ENCODE measurements around the gene CYP4A11. TPM values are rescaled to one million over a fixed set of nuclear protein-coding genes. Genes with fewer than 3 reads are reported as not detected.
"Not testable (repeated sequence)": the region's sequence is repeated elsewhere in the genome, so short reads cannot be mapped to it uniquely, and the experiment has no call there.

The CYP4A11 gene
- total and polyA plus RNA-seq, 2 donors (not counting 3 experiments of a cell fraction or from before 2014, with no cell fraction given): not detected

DNA sequence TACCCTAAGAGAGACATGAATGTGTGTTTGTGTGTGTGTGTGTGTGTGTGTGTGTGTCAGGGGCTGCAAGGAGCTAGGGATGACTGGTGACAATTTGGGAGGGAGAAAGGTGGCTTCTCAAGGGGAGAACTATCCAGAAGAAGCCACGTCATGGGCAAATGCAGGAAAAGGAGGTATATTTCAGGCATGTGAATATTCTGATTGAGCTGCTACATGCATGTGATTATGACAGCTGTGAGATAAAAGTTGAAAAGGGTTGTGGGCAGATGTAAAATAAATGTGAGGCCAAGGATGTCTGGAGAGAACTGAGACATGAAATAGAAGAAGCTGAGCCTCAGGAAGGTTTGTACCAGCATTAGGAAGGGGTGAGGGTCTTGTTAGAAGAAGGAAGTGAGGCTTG, 4.5 kb downstream of the CYP4A11 start:
- Histone ChIP-seq H3K4me1 (ENCODE audit: control insufficient read depth, extremely low read depth, insufficient read depth, low read length) (no peaks in the 10 kb centered on the region), H3K27ac (ENCODE audit: insufficient read depth, low read depth, low read length) (no peak overlapping the region), H4K20me1 (replicated peaks; ENCODE audit: control insufficient read depth, extremely low read depth, insufficient read depth, low read length) (no peaks in the 10 kb centered on the region), H3K4me2 (ENCODE audit: insufficient read depth, low read length) (no peak overlapping the region), H2AFZ (ENCODE audit: low read depth, low read length) (no peak overlapping the region), H3K9ac (replicated peaks; ENCODE audit: extremely low read depth, insufficient read depth, low read length) (no peak overlapping the region), H3K9me3 (replicated peaks; ENCODE audit: control insufficient read depth, insufficient read depth, low read length) (no peaks in the 10 kb centered on the region), H3K36me3 (ENCODE audit: control insufficient read depth in 2 of 2, extremely low read depth in 1 of 2, insufficient read depth in 2 of 2, low read length in 2 of 2) (no peaks in the 10 kb centered on the region), H3K27me3 (ENCODE audit: control insufficient read depth in 2 of 2, insufficient read depth in 2 of 2, low read length in 2 of 2) (no peaks in the 10 kb centered on the region), H3K4me3 (replicated peaks in 1 of 3; ENCODE audit: insufficient read depth in 1 of 3, low read depth in 1 of 3, low read length in 3 of 3) (no peak overlapping the region), H3K79me2 (ENCODE audit: control insufficient read depth, insufficient read depth, low read length) (no peaks in the 10 kb centered on the region), H3K9me1 (replicated peaks; ENCODE audit: control insufficient read depth, extremely low read depth, insufficient read depth, low read length) (no peaks in the 10 kb centered on the region)
- CTCF ChIA-PET: no interaction called here
- BruUV-seq (replicated peaks): no TSS peak
- POLR2A ChIA-PET: no interaction called here
- no peak for FAIRE-seq
- intact Hi-C loops (cut with micrococcal nuclease) (loop anchor here (10.0 kb wide), 1 partner anchor 158 kb away; no protein-coding TSS in a partner anchor), dilution Hi-C loops (cut with MboI; ENCODE audit: extremely low pct_ligation_motif_present, low sequenced_read_pairs) (no loop called here)
- DNase-seq (ENCODE audit: low read depth, low spot score): no peak
- TF ChIP-seq, protein P1, sequence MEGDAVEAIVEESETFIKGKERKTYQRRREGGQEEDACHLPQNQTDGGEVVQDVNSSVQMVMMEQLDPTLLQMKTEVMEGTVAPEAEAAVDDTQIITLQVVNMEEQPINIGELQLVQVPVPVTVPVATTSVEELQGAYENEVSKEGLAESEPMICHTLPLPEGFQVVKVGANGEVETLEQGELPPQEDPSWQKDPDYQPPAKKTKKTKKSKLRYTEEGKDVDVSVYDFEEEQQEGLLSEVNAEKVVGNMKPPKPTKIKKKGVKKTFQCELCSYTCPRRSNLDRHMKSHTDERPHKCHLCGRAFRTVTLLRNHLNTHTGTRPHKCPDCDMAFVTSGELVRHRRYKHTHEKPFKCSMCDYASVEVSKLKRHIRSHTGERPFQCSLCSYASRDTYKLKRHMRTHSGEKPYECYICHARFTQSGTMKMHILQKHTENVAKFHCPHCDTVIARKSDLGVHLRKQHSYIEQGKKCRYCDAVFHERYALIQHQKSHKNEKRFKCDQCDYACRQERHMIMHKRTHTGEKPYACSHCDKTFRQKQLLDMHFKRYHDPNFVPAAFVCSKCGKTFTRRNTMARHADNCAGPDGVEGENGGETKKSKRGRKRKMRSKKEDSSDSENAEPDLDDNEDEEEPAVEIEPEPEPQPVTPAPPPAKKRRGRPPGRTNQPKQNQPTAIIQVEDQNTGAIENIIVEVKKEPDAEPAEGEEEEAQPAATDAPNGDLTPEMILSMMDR (IDR thresholded peaks at IDR 0.05; ENCODE audit: extremely low read depth in 1 of 2, insufficient read depth in 1 of 2, low read depth in 1 of 2, low read length in 2 of 2): no peak
- TF ChIP-seq FOS (IDR thresholded peaks at IDR 0.05; ENCODE audit: borderline replicate concordance, insufficient read depth, low read length): no peak

DNA sequence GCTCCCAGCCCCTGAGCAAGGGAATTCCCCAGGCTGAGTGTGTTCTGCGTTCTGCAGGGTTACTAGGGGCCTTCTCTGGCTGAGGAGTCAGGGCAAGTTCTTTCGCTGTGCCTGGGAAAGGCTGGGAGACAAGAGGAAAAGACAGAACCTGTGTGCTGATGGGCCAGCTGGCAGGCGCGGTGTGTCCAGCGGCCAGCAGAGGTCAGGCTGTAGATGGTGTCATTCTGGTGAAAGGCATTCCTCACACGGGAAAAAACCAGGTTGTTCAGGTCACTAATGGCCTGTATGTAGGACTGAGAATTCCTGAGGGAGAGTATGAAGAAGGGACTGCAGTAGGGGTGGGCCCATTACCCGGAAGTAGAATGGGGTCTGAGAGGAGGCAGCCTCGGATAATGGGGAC, 6.4 kb downstream of the CYP4A11 start:
- intact Hi-C loops (cut with micrococcal nuclease): loop anchor here (10.0 kb wide), 1 partner anchor 160 kb away; no protein-coding TSS in a partner anchor

DNA sequence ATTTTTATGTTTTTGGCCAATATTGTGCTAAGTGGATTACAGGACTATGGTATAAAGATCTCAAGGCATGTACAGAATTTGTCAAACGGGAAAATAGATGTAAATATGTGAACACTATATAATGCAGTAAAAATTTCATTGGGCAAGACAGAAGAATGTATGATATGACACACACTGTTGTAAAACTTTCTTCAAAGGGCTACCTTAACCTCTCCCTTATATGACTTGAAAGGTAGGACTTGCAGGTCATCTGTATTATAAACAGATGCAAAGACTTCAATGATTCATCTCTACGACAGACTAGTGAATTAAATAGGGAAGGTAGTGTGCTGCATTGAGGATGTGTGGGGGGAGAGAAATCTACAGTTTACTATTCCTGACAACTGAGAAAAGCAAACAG, 9.3 kb downstream of the CYP4A11 start:
- H3K9me3 ChIP-seq (replicated peaks; ENCODE audit: control insufficient read depth, insufficient read depth, low read length); H3K79me2 ChIP-seq (ENCODE audit: control insufficient read depth, insufficient read depth, low read length); H3K36me3 ChIP-seq (ENCODE audit: control insufficient read depth in 2 of 2, extremely low read depth in 1 of 2, insufficient read depth in 2 of 2, low read length in 2 of 2); H3K4me2 ChIP-seq (ENCODE audit: insufficient read depth, low read length); dilution Hi-C loops (cut with MboI; ENCODE audit: extremely low pct_ligation_motif_present, low sequenced_read_pairs); H3K27me3 ChIP-seq (ENCODE audit: control insufficient read depth in 2 of 2, insufficient read depth in 2 of 2, low read length in 2 of 2); H3K27ac ChIP-seq (ENCODE audit: insufficient read depth, low read depth, low read length); H3K4me1 ChIP-seq (ENCODE audit: control insufficient read depth, extremely low read depth, insufficient read depth, low read length); H3K4me3 ChIP-seq (replicated peaks in 1 of 3; ENCODE audit: insufficient read depth in 1 of 3, low read depth in 1 of 3, low read length in 3 of 3); H3K9ac ChIP-seq (replicated peaks; ENCODE audit: extremely low read depth, insufficient read depth, low read length); BruUV-seq (replicated peaks); POLR2A ChIA-PET; DNase-seq (ENCODE audit: low read depth, low spot score); H4K20me1 ChIP-seq (replicated peaks; ENCODE audit: control insufficient read depth, extremely low read depth, insufficient read depth, low read length); CTCF ChIA-PET; FAIRE-seq; H2AFZ ChIP-seq (ENCODE audit: low read depth, low read length); H3K9me1 ChIP-seq (replicated peaks; ENCODE audit: control insufficient read depth, extremely low read depth, insufficient read depth, low read length): not testable (repeated sequence)
- intact Hi-C loops (cut with micrococcal nuclease): loop anchor here (10.0 kb wide), 1 partner anchor 163 kb away; no protein-coding TSS in a partner anchor

More for the DNA sequence above, 6.4 kb downstream of the CYP4A11 start:
- dilution Hi-C loops (cut with MboI; ENCODE audit: extremely low pct_ligation_motif_present, low sequenced_read_pairs); H3K27ac ChIP-seq (ENCODE audit: insufficient read depth, low read depth, low read length); H3K9me1 ChIP-seq (replicated peaks; ENCODE audit: control insufficient read depth, extremely low read depth, insufficient read depth, low read length); H3K36me3 ChIP-seq (ENCODE audit: control insufficient read depth in 2 of 2, extremely low read depth in 1 of 2, insufficient read depth in 2 of 2, low read length in 2 of 2); H3K4me3 ChIP-seq (replicated peaks in 1 of 3; ENCODE audit: insufficient read depth in 1 of 3, low read depth in 1 of 3, low read length in 3 of 3); H3K4me1 ChIP-seq (ENCODE audit: control insufficient read depth, extremely low read depth, insufficient read depth, low read length); CTCF ChIA-PET; H3K9ac ChIP-seq (replicated peaks; ENCODE audit: extremely low read depth, insufficient read depth, low read length); H4K20me1 ChIP-seq (replicated peaks; ENCODE audit: control insufficient read depth, extremely low read depth, insufficient read depth, low read length); H3K79me2 ChIP-seq (ENCODE audit: control insufficient read depth, insufficient read depth, low read length); H3K27me3 ChIP-seq (ENCODE audit: control insufficient read depth in 2 of 2, insufficient read depth in 2 of 2, low read length in 2 of 2); H2AFZ ChIP-seq (ENCODE audit: low read depth, low read length); H3K9me3 ChIP-seq (replicated peaks; ENCODE audit: control insufficient read depth, insufficient read depth, low read length); H3K4me2 ChIP-seq (ENCODE audit: insufficient read depth, low read length); POLR2A ChIA-PET; BruUV-seq (replicated peaks): not testable (repeated sequence)
- FAIRE-seq: peak; percentile 35
- TF ChIP-seq, protein P1 (IDR thresholded peaks at IDR 0.05; ENCODE audit: extremely low read depth in 1 of 2, insufficient read depth in 1 of 2, low read depth in 1 of 2, low read length in 2 of 2): peak; percentile 46 to 65
- peak; percentile 23 for DNase-seq (ENCODE audit: low read depth, low spot score)

Data from endothelial cell of umbilical vein (primary cell).